ENCODE data around the gene MRPL16.

DNA sequence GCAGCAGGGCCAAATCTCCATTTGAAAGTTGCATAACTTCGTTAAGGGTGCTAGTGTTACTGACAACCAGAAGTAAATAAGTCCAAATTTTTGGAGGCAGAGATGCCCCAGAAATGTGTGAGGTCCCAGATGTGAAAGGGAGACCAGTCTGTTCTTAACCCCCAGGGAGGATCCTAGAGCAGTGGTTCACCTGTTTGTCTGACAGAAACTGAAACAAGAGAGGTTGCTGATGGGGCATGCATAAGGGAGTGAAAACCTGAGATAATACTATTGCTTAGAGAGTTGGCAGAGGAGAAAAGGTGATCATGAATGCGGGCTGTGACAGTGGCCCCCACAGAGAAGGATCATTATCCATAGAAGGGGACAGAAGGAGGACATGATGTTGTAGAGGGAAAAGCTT lies 30.9 kb upstream of the MRPL16 start:
- TF ChIP-seq, protein P1, sequence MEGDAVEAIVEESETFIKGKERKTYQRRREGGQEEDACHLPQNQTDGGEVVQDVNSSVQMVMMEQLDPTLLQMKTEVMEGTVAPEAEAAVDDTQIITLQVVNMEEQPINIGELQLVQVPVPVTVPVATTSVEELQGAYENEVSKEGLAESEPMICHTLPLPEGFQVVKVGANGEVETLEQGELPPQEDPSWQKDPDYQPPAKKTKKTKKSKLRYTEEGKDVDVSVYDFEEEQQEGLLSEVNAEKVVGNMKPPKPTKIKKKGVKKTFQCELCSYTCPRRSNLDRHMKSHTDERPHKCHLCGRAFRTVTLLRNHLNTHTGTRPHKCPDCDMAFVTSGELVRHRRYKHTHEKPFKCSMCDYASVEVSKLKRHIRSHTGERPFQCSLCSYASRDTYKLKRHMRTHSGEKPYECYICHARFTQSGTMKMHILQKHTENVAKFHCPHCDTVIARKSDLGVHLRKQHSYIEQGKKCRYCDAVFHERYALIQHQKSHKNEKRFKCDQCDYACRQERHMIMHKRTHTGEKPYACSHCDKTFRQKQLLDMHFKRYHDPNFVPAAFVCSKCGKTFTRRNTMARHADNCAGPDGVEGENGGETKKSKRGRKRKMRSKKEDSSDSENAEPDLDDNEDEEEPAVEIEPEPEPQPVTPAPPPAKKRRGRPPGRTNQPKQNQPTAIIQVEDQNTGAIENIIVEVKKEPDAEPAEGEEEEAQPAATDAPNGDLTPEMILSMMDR (IDR thresholded peaks at IDR 0.05; ENCODE audit: insufficient read depth, low read length, poor library complexity, severe bottlenecking), result no peak
- no peak for TF ChIP-seq EZH2phosphoT487 (conservative IDR thresholded peaks at IDR 0.05; ENCODE audit: low read length)
